Thyroid gland (tissue), 4 donors: ENCODE results near the gene NLK.

Experiments used
- POLR2A ChIP-seq, 2 donors: fragments of 450-650 bp; IDR thresholded peaks; one replicate each; pipeline ENCODE4 v1.6.1; 2017; ENCODE audit warnings: antibody characterized with exemption in 2 of 2, mild to moderate bottlenecking in 2 of 2, moderate library complexity in 1 of 2
- TF ChIP-seq, protein P1 (sequence below), 6 experiments: fragments of 200-600 bp in 3 of 6; fragments of 450-650 bp in 3 of 6; sonication (generic) in 3 of 6; IDR thresholded peaks; one replicate each; pipeline ENCODE4 v1.5.1; 2016 to 2019; ENCODE audit warnings: antibody characterized with exemption in 6 of 6, mild to moderate bottlenecking in 2 of 6, inconsistent platforms in 1 of 6, moderate library complexity in 1 of 6

DNA sequence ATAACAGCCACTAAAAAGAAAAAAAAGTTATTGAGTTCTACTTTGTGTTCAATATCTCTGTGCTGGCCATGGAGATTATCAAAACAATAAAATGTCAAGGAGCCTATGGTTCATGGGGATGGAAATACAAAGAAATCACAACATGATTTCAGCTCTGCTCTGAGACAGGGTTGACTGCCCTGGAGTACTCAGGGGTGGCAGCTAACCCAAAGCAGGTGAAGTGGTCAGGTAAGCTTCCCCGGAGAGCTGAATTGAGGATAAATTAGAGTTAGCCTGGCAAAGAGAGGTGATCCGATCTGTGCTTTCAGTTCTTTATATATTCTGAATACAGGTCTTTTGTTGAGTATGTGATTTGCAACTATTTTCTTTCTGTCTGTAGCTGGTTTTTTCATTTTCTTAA lies 157.3 kb downstream of the NLK start:
- peak in 1 of 2 donors; percentile 10 for TF ChIP-seq POLR2A (IDR thresholded peaks at IDR 0.05)
- TF ChIP-seq, protein P1, sequence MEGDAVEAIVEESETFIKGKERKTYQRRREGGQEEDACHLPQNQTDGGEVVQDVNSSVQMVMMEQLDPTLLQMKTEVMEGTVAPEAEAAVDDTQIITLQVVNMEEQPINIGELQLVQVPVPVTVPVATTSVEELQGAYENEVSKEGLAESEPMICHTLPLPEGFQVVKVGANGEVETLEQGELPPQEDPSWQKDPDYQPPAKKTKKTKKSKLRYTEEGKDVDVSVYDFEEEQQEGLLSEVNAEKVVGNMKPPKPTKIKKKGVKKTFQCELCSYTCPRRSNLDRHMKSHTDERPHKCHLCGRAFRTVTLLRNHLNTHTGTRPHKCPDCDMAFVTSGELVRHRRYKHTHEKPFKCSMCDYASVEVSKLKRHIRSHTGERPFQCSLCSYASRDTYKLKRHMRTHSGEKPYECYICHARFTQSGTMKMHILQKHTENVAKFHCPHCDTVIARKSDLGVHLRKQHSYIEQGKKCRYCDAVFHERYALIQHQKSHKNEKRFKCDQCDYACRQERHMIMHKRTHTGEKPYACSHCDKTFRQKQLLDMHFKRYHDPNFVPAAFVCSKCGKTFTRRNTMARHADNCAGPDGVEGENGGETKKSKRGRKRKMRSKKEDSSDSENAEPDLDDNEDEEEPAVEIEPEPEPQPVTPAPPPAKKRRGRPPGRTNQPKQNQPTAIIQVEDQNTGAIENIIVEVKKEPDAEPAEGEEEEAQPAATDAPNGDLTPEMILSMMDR (IDR thresholded peaks at IDR 0.05) = peak in 2 of 6 experiments; percentile 9 to 27
